Fibroblast of villous mesenchyme (primary cell): ENCODE results near the gene SPAG9. TPM values are rescaled to one million over a fixed set of nuclear protein-coding genes. Genes with fewer than 3 reads are reported as not detected.

Source experiments
- DNase-seq: peaks from one replicate; pipeline ENCODE4 v3.0.0-alpha.2; 2010; ENCODE audit warnings: low read depth
- H3K4me3 ChIP-seq: 2 replicates; pipeline ENCODE4 v1.5.1; 2011; ENCODE audit warnings: low read depth, mild to moderate bottlenecking, low read length
- CTCF ChIP-seq: IDR thresholded peaks from 2 replicates; pipeline ENCODE4 v1.5.1; 2012; ENCODE audit warnings: low read depth, mild to moderate bottlenecking, low read length; ENCODE audit not compliant: insufficient read depth
- total RNA-seq: library from RNA; depleted of rRNA; stranded (reverse); fragments of >200 nt; gene quantifications from 2 replicates; pipeline ENCODE4 v1.2.3, GENCODE V29; 2012

Gene SPAG9
- total RNA-seq, 1 donor: 94.6 TPM

GRCh38 chr17:50955667-50956120, 165.0 kb downstream of the SPAG9 start:
- no peak for TF ChIP-seq CTCF
- no peak for DNase-seq
- no peak overlapping the region for H3K4me3 ChIP-seq

DNA sequence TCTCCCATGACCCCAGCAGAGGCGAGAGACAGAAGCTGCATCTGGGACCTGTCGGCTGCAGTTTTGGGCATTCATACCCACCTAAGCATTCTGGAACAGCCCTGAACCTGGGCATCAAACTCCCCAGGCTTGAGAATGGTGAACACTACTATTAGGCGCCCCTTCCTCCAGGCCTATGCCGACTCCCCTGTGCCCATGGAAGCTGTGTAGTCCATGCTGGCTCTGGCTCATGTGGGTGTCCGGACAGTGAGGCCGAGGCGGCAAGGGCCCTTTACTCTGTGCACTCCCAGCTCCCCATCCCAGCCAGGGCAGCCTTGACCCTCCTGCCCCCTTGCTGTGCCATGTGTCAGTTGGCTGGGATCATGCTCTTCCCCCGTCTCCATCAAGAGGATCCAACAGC, 165.5 kb downstream of the SPAG9 start:
- no peak for DNase-seq
- TF ChIP-seq CTCF: no peak

DNA sequence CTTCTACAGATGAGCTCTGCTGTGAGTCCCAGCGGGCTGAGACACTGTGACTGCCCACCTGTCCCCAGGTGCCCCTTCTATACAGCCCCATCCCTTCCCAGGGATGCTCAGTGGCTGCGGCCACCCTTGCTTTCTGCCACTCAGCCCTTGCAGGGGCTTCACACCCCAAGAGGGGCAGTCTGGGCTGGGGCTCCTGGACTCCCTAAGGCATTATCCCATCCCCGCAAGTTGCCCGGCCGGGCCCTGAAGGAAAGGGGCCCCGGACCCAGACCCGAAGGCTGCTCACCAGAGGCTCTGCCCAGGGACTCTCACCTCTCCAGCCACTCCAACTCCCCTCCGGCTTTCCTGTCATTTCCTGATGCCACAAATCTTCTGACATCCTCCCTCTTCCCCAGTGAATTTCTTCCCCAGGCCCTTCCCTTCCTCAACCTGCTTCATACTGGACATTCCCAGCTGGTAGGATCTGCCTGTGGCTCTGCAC, 166.0 kb downstream of the SPAG9 start:
- TF ChIP-seq CTCF: no peak
- DNase-seq: no peak

More for the DNA sequence above, 165.5 kb downstream of the SPAG9 start:
- no peak overlapping the region for H3K4me3 ChIP-seq

DNA sequence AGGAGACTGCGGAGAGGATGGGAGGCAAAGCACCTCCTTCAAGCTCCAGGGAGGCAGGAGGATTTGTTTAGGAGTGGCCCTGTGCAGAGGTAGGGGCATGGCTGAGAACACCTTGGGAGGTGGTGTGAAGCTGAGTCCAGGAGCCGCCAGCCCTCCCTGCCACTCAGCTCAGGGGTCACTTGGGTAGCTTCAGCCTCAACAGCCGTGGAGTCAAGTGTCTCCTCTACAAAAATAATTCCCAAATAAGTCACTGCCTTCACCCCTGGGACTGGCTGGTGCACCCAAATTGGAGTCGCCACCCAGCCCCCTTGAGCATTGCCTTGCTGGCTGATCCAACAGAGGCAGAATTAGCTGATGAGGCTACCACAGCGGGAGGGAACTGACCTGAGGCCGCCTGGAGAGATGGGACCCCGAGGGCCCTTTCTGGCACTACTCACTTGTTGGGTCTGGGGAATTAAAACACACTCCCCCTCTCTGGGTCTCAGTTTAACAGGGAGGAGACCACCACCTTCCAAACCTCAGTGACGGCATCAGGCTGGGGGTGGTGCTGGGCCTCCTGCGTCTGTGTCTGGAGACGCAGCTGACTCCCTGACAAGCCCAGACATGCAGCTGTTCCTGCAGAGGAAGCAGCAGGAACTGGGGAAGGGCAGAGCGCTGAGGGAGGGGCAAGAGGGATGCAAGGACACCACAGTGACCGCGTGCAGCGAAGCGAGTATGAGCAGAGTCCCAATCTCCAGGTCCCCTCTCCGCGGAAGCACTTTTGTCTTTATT, 166.7 kb downstream of the SPAG9 start:
- no peak for TF ChIP-seq CTCF
- H3K4me3 ChIP-seq: no peak overlapping the region
- peak; percentile 89 for DNase-seq

More for the DNA sequence above, 166.0 kb downstream of the SPAG9 start:
- no peak overlapping the region for H3K4me3 ChIP-seq

GRCh38 chr17:50953518-50953830, 167.2 kb downstream of the SPAG9 start:
- no peak for TF ChIP-seq CTCF
- no peak overlapping the region for H3K4me3 ChIP-seq
- no peak for DNase-seq

- no peak overlapping the region for H3K4me3 ChIP-seq
- no peak for TF ChIP-seq CTCF
These were observed 167.8 kb downstream of the SPAG9 start for GRCh38 chr17:50952889-50953288.

More at GRCh38 chr17:50952889-50953288, 167.8 kb downstream of the SPAG9 start:
- no peak for DNase-seq
